CD4-positive, alpha-beta T cell treated with Interleukin-6 at 100 ng/mL for 8 hours (primary cell): Measurements from ENCODE around the gene WDFY4.
A peak's percentile ranks its signal among the peaks of the same experiment; 100 is the strongest.

Experiments used
- DNase-seq: peaks from one replicate; pipeline ENCODE4 v3.0.0-alpha.2; 2020; ENCODE audit warnings: mixed read lengths, low spot score

The WDFY4 gene

GRCh38 chr10:48655411-48656240 is 29.0 kb upstream of the WDFY4 start:
- no peak for DNase-seq

- DNase-seq = peak; percentile 82
Measured at GRCh38 chr10:48656241-48656913, 28.3 kb upstream of the WDFY4 start.

GRCh38 chr10:48656914-48657305 is 27.8 kb upstream of the WDFY4 start:
- no peak for DNase-seq

DNA sequence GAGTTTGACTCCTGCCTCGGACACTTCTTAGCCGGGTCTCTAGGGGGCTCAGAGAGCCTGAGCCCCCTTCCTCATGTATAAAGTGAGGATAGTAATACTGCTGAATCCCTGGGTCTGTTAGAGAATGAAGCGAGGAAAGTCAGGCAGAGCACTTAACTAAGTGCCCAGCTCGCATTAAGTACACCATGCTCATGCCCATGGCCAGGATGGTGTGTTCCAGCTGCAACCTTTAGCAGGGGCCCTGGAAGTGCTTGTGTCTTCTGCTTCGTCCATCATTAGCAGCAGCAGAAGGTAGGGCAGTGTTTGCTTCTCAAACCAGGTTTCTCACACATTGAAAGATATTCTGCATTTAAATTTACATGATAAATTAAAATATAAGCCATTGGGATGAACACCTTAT is 27.3 kb upstream of the WDFY4 start:
- DNase-seq = no peak

DNA sequence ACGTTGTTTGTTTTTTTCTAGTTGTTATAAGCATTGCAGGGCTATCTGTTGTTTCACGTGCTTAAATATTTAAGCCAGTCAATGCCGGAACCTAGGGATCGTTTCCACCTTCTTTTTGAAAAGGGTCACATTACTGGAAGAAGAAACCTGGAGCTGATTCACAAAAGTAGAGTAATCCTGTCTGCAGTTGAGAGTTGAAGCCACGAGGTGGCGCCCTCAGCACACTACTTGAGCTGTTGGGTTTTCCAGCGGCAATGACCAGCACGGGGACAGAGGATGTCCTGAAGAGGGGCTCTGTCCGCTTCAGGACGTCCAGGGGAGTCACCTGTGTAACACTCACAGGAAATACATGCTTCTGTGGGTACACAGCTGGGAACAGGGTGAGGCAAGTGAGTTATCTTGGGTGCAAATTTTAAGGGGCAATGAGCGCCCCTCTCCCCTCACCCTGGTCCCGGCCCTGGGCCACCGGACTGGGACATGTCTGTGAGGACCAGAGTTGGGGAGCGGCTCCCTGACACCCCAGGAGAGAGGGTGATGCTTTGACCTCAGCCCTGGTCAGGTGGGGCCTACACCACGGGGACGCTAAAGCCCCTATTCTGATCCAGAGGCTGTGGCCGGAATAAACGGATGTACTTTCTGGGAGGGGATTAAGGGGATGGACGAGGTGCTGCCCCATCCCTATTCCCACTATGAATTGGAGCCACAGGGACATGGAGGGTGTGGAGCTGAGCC is 26.3 kb upstream of the WDFY4 start:
- DNase-seq = peak; percentile 36

GRCh38 chr10:48658975-48659269 is 25.8 kb upstream of the WDFY4 start:
- no peak for DNase-seq

GRCh38 chr10:48659790-48660189 is 24.9 kb upstream of the WDFY4 start:
- no peak for DNase-seq

DNA sequence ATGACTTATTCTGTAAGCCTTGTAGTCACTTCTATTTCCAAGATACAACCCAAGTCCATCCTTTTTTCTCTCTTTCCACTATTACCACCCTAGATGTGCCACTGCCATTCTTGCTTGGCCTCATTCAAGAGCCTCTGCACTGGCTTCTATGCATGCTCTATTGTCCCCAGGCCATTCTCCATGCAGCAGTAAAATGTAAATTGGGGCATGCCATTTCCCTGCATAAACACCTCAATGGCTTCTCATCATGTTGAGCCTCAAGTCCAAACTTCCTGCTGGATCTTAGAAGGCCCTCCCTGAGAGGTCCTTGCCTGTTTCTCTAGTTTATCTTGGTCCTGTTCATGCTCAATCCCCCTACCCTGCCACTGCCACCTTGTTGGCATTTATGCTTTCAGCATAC is 23.2 kb upstream of the WDFY4 start:
- no peak for DNase-seq

DNA sequence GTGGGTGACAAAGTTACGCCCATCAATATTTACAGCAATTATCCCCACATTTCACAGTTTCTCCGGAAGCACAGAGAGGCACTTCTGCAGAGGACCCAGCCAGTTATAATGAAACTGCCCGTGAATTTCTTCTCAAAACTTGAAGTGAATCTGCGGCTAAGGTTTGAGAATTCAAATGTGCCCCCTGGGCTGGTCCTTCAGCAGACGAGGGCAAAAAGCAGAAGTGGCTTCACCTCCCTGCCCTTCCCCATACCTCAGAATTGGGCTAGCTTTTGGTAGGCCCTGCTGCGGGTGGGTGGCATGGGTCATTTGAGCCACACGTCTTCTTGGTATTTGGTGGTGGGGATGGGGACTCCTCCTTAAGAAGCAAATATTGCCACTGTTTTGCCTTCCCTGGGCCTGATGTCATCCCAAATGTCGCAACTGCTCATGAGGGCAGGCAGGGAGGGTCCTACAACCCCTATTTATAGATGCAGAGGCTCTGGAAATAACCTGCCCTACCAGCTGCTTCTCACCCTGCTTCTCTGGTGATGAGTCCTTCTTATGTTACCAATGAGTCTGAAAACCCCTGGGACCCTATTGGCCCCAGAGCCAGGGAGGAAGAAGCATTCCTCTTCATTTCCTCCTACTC is 16.6 kb upstream of the WDFY4 start:
- no peak for DNase-seq

DNA sequence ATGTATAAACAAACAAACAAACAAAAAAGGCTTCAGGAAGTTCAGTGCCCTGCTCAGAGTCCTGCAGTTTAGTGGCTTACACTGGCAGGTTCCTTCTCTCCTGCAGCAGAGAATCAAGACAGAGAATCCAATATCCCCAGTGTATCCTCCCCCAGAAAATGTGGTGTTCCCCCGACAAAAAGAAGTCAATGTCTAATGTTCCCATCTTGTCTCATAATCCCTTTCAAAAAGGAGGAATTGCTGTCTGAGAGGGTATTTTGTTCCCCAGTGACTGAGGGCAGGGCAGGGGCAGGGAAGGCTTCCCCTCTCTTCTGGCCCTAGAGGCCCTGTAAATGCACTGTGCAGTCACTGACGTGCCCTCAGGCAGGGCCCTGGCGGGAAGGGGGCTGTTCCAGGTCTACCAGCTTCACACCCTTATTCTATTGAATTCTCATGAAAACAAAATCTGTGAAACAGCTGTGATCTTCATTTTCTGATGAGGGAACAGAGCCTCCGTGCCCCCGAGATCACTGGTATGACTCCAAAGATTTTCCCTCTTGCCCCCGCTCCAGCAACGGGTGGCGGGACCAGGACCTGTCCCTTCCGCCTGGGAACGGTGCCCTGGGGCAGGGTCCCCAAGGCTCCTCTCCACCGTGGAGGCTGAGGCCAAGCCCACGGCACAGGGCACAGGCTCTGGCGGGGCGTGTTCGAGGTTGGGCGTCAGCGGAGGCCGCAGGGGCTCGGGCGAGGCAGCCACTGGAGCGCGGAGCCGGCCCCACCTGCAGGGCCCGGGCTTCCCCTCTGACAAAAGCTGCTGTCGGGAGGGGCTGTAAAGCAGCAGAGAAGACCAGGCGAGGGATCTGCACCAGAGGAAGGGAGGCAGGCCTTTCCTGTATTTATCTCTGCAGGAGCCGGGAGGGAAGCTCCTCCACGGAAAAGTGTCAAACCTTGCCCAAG is 13.4 kb upstream of the WDFY4 start:
- no peak for DNase-seq

- no peak for DNase-seq
Measured at GRCh38 chr10:48671914-48672595, 12.6 kb upstream of the WDFY4 start.

DNA sequence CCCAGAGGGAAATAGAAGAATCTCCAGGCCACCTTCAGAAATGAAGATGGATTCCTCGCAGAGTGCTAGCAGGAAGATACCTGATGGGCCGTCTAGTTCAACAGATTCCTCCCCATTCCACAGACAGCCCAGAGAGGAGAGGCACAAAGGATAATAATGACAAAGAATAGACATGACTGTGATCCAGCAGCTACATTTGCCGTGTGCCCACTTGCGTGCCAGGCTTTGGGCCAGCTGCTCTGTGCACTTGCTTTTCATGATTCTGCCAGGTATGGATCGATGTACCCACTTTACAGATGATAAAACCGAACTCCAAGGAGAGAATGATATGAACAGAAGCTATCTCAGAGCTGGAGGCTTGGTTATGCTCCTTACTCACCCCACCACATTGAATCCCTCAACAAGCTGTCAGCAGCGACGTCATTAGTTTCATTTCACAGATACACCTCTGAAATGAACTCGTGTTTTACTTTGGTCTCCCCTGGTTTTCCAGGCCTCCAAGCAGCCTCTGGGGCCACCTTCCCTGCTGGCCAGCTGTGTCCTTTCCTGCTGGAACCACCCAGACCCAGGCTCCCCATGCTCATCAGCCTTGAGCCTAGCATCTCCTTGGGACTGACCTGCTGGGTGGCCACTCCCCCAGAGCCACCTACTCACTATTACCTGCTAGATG is 11.9 kb upstream of the WDFY4 start:
- DNase-seq = no peak

DNA sequence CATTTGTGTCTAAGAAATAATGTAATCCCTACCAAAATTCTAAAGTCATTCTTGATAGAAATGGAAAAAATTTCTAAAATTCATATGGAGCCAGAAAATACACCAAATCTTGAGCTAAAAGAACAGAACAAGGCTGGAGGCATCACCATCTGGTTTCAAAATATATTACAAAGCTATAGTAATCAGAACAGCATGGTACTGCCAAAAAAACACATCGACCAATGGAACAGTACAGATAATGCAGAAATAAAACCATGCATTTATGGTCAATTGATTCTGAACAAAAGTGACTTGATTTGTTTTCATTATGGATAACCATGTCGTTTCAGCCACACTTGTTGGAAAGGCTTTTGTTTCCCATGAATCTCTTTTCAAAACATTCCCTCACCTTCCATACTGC is 7.0 kb upstream of the WDFY4 start:
- no peak for DNase-seq

DNA sequence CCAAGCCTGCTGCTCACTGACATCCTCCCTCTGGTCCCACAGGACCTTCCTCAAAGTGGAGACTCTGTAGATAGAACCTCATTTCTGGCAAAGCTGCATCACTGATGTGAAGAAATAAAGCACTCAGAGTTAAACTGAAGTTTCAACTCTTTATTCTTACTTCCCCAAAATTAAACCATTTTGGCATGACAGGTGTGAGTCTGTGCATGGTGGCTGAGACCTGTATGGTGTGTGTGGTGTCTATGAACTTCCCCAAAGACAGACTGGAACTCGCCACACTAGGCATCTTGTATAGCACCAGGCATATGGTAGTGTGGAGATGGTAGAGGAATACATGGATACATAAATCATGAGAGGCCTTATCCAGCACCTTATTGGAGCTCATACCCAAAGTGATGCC is 6.6 kb upstream of the WDFY4 start:
- DNase-seq = no peak

- no peak for DNase-seq
Measured at GRCh38 chr10:48681740-48682139, 2.9 kb upstream of the WDFY4 start.

DNA sequence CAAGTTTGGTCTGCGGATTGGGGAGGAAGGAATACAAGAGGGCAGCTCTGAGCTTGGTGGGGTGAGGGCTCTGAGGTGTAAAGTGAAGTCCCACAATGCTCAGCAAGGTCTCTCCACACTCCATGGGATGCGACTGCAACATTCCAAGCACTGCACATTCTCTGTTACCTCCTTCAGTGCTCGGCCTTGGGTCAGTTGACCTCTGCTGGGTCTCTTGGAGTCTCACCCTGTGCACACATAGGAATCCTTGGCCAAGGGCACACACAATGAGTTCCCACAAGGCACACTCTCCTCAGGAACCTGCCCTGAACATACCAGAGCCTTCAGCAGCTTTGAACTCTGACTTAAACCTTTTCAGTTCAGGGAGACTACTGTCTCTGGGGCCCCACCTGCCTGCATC is 2.4 kb upstream of the WDFY4 start:
- DNase-seq = no peak

- no peak for DNase-seq
Measured at GRCh38 chr10:48683424-48683823, 1.2 kb upstream of the WDFY4 start.

- no peak for DNase-seq
Measured at GRCh38 chr10:48683868-48684267, 805 bp upstream of the WDFY4 start.

GRCh38 chr10:48684463-48684791 is 246 bp upstream of the WDFY4 start:
- no peak for DNase-seq

GRCh38 chr10:48685731-48686130 is 1.1 kb downstream of the WDFY4 start:
- no peak for DNase-seq
